Measurements from ENCODE around the gene FAM234A.

Gene FAM234A

DNA sequence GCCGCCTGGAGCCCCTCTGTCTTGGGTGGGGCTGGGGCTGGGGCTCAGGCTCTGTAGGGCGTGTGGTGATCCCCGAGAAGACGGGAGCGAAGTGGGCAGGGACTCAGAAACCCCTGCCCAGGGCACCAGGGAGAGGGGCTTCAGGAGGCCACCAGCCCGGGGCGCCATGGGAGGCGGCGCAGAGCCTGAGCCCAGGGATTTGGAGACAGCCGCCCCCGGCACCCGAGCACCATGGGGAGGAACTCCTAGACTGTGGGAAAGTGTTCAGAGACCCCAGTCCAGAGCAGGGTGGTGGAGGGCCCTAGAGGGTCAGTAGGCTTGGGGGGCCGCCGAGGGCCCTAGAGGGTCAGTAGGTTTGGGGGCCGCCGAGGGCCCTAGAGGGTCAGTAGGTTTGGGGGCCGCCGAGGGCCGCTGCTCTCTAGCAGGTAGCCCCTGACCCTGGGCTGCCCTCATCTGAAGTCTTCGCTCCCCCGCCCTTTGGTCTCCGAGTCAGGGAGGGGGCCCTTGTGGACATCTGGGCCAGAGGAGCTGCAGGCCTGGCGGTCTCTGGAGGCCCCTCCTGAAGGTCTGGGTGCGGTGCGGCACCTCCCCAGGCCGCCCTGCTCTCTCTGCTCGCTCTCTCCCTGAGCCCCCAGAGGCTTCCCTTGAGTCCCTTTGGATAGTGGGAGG lies 46.5 kb downstream of the FAM234A start:
- no peak for DNase-seq (ENCODE audit: low read depth)

DNA sequence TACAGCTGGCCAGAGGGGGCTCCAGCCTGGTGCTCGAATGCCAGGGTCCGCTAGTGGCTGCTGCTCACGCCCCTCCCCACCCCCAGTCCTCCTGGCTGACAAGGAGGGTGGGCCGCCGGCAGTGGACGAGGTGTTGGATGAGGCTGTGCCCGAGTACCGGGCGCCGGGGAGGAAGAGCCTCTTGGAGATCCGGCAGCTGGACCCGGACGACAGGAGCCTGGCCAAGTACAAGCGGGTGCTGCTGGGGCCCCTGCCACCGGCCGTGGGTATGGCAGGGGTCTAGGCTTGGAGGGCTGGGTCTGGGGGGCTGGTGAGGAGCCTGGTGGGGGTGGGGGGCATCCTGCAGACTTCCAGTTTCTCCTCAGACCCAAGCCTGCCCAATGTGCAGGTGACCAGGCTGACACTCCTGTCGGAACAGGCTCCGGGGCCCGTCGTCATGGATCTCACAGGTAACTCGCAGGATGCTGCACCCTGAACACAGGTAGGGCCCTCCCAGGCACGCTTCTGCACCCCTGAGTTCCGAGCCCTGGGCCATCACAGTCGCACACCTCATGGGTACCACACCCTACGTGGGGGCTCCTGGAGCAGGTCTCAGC lies 47.1 kb downstream of the FAM234A start:
- no peak for DNase-seq (ENCODE audit: low read depth)

- DNase-seq (ENCODE audit: low read depth): no peak
Observed at GRCh38 chr16:282491-282890, 47.9 kb downstream of the FAM234A start.

DNA sequence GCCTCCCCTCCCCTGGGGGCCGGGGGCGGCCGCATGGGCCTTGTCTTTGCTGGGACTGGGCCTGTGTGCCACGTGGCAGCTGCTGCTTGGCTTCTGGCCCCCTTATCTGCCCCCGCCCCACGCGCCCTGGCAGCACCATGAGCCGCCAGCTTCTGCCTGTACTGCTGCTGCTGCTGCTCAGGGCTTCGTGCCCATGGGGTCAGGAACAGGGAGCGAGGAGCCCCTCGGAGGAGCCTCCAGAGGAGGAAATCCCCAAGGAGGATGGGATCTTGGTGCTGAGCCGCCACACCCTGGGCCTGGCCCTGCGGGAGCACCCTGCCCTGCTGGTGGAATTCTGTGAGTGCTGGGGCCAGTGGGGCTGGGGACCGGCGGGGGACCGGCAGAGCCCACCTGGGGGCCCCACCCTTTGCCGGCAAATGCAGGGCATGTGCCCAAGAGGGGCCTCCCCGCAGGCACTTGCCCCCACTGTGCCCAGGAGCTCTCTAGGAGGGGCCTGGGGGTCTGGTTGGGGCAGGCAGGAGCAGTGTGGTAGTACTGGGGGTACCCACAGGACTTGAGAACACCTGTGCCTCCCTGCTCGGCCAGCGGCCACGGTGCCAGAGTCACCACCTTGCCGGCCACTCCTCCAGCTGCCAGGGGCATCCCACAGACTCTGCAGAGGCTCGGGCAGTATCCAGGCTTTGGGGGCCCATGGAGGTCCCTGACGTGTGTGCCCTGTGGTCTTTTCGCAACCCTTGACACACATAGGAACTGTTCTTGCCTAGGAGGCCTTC lies 48.6 kb downstream of the FAM234A start, which contains the start of gene PDIA2:
PDIA2 (plus strand) TSS at position 132 of the 773 bp plus-strand sequence; CDS start at position 138, 6 bp downstream.
- DNase-seq (ENCODE audit: low read depth): no peak

GRCh38 chr16:284204-285120 lies 49.8 kb downstream of the FAM234A start:
- no peak for DNase-seq (ENCODE audit: low read depth)

DNA sequence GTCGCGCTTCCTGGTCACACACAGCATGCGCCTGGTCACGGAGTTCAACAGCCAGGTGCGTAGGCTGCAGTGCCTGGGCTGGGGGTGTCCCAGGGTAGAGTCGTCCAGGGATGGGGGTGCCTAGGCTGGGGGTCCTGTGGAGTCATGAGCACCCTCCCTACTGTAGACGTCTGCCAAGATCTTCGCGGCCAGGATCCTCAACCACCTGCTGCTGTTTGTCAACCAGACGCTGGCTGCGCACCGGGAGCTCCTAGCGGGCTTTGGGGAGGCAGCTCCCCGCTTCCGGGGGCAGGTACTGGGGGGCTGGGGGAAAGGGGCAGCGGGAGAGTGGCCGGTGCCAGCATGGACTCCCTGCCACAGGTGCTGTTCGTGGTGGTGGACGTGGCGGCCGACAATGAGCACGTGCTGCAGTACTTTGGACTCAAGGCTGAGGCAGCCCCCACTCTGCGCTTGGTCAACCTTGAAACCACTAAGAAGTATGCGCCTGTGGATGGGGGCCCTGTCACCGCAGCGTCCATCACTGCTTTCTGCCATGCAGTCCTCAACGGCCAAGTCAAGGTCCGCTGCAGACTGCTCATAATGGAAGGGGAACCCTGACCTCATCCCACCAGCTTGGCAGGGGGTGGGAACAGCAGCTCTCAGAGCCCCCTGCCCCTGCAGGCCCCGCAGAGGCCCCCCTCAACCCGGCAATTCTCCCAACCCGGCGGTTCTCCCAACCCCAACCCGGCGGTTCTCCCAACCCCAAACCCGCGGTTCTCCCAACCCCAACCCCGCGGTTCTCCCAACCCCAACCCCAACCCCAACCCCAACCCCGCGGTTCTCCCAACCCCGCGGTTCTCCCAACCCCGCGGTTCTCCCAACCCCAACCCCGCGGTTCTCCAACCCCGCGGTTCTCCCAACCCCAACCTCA lies 50.8 kb downstream of the FAM234A start:
- DNase-seq (ENCODE audit: low read depth): no peak

GRCh38 chr16:286491-287297 lies 52.1 kb downstream of the FAM234A start:
- DNase-seq (ENCODE audit: low read depth): no peak

GRCh38 chr16:287298-287811 lies 52.7 kb downstream of the FAM234A start:
- DNase-seq (ENCODE audit: low read depth): no peak

GRCh38 chr16:287981-288920 lies 53.6 kb downstream of the FAM234A start:
- no peak for DNase-seq (ENCODE audit: low read depth)

- DNase-seq (ENCODE audit: low read depth): no peak
Observed at GRCh38 chr16:289395-289997, 54.9 kb downstream of the FAM234A start.

- DNase-seq (ENCODE audit: low read depth): no peak
Observed at GRCh38 chr16:290015-290680, 55.5 kb downstream of the FAM234A start.

DNA sequence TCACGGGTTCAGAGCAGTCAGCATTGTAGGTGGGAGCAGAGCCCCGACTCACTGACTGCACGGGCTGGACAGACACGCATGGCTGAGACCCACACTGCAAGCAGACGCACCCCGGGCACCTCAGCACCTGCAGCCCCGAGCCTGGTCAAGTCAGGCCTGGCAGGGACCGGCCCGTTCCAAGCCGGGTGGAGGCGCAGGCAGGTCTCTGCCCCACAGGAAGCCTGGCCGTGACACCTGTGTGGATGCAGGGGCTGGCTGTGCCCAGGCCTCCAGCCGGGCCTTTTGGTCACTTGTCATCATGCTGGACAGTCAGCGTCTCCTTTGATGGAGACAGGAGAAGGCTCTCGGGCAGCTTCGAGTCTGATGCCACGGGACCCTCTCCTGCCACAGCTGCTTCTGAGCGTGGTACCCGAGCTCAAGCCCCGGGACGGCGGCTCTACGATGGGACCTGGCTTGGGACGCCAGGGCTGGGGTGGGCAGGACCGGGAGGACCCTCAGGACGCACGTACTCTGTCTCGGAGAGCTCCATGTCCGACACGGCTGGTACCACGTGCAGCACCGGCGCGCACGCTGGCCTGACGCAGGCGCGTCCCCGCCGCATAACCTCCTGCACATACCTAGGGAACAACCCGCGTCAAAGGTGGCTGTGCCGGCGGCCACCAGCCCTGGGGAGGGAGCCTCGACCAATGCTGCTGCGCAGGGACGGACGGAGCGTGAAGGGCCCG lies 56.2 kb downstream of the FAM234A start:
- no peak for DNase-seq (ENCODE audit: low read depth)

GRCh38 chr16:291539-291938 lies 56.9 kb downstream of the FAM234A start:
- no peak for DNase-seq (ENCODE audit: low read depth)

DNA sequence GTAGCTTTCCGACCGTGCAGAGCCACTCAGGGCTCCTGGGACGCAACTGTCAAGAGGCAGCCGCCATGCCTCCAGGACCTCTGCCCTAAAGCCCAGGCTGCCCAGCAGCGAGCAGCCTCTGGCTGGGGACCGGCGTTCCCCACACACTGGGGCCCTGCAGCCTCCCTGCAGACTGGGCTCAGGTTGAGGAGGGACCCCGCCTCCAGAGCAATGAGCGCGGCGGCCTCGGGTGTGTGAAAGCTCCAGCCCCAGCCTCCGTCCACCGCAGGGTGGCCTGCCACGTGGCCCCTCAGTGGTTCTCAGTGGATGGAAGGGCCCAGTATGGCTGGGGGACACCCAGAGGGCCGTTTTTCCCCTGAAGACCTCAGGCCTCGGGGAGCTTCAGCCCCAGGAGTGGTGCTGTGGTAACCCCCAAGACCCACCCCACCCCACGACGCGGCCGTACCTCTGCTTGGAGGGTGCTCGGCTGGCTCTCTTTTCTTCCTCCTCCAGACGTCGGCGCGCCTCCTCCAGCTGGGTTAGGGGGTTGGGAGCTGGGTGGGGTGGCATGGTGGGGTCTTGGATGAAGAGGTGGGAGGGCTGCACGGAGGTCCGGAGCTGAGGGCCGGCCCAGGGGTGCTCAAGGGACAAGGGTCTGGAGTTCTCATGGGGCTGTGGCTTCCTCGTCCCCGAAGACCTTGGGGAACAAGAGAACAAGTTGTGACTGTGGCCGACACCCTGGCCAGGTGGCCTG lies 58.6 kb downstream of the FAM234A start:
- DNase-seq (ENCODE audit: low read depth): no peak

DNA sequence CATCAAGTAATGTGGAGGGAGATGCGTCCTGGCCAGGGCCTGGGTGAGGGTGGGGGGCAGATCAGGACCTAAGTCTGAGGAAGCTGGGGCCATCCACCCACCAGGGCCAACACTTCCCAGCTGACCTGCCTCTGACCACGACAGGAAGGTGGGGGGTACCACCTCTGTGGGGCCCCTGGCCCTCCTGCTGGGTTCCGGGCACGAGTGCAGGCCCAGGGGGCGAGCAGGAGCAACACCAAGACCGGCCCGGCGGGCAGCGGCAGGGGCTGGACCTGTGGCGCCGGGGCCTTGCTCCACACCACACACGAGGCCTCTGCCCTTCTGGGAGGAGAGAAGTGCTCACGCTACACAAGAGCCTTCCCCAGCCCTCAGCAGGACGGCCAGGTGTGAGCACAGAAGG lies 61.7 kb downstream of the FAM234A start:
- no peak for DNase-seq (ENCODE audit: low read depth)

GRCh38 chr16:296806-297510 lies 62.3 kb downstream of the FAM234A start:
- no peak for DNase-seq (ENCODE audit: low read depth)
